ENCODE measurements around the gene RP9. TPM values are rescaled to one million over a fixed set of nuclear protein-coding genes. Genes with fewer than 3 reads are reported as not detected.

RP9 gene, protein sequence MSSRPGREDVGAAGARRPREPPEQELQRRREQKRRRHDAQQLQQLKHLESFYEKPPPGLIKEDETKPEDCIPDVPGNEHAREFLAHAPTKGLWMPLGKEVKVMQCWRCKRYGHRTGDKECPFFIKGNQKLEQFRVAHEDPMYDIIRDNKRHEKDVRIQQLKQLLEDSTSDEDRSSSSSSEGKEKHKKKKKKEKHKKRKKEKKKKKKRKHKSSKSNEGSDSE
- 6.3 and 11.1 TPM in 2 replicates for total RNA-seq

DNA sequence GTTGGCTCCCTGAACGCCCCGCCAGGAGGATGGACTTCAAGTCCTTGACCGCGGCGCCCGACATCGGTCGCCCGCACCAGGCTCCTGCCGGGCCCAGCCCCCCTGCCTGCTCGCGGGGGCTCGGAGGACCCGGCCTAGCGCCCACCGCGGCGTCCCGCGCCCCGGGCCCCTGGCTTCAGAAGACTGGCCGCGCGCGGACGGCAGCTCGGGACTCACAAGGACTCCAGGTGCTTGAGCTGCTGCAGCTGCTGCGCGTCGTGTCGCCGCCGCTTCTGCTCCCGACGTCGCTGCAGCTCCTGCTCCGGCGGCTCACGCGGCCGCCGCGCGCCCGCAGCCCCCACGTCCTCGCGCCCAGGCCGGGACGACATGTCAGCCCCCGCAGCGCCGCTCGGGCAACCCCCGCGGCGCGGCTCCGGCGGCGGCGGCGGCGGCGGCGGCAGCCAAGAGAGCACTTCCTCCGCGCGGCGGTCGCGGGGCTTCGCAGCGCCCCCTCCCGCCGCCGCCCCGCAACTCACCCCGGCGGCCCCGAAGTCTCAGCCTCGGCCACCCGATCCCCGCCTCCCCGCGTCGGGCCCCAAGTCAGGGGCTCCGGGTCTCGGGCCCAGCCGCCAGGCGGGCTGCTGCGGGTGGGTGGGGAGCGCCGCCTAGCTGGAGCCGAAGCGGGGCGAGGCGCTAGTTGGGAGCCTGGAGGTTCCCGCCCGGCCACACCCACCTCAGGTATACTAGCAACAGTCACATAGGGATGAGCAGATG is at the start of gene RP9:
Gene RP9 (minus strand): TSS at position 400 of the 753 bp plus-strand sequence. CDS start 32 bp downstream, at position 368.

DNA sequence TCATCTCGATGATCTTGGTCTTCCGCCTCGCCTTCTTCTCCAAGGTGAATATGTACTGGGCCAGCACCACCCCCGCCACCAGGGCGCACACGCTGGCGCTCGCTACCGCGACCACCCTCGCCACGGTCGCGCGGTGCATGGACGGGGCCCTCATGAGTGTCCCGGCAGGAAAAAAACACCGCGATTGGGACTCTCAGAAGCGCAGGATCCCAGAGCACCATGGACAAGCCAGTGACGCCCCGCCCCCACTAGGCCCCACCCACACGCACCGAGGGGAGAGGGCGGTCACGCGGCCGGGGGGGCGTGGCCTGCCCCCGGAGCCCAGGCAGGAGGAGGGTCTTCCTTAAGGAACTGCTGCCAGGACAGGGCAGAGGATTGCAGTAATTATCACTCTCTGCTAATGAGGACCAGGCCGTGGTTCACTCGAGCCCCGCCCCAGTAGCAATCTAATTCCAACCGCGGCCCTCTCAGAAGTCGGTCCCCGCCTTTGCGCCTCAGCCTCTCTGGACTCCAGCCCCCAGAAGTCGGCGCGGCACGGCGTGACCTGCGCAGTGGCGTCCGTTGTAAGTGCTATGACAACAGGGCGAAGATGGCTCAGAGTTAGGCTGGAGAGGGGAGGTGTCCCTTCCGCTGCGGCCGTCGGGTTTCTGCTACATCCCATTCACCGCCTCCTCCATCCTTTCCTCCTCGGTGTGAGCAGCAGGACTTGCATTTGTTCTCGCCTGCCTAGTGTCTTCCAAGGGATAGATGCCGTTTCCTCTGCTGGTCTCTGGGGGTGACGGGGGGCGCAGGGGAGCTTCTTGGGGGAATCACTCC is 20.0 kb upstream of the RP9 start, which contains the start of gene BBS9:
Gene BBS9 (plus strand): TSS at position 575 of the 816 bp plus-strand sequence. CDS start 16,689 bp downstream, outside the sequence.

DNA sequence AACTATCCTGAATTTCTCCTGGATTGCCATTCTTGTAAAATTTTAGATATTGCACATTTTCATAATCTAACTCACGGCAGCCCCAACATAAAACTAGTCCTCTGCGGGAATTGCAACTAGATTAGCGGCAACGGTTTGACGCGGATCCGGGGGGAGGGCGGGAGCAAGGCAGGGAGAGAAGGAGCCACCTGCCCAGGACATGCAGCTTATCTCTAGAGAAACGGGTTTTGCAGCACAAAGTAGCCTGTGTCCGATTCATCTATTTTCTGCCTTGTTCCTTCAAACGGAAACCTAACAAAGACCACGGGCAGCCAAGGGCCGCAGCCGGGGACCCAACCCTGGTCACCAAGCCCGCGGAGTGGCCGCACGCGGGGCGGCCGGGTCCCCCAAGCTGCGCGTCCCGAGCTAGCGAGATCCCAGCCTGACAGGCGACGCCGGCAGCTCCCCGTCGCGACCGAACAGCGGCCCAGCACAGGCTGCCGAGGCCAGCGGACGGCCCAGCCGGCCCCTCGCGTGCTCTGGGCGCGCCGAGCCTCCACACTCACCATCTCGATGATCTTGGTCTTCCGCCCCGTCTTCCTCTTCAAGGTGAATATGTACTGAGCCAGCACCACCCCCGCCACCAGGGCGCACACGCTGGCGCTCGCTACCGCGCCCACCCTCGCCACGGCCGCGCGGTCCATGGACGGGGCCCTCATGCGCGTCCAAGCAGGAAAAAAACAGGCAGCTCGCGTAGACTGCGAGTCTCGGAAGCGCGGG is 47.0 kb downstream of the RP9 start, which contains the start of gene NT5C3A:
Gene NT5C3A (minus strand): TSS at position 754 of the 759 bp plus-strand sequence. CDS start 71 bp downstream, at position 683.

Other genes starting within 250 kb of the RP9 start
- 43.2 and 76.3 TPM in 2 replicates for gene KBTBD2, start 217.6 kb downstream of the RP9 start, total RNA-seq
- 142 and 161 TPM in 2 replicates for gene FKBP9, start 152.0 kb downstream of the RP9 start, total RNA-seq
- 16.2 and 19.9 TPM in 2 replicates for gene NT5C3A, start 46.6 kb downstream of the RP9 start, total RNA-seq
- 7.1 and 18.5 TPM in 2 replicates for gene BBS9, start 20.2 kb upstream of the RP9 start, total RNA-seq

Measured in bladder microvascular endothelial cell (primary cell).